ENCODE results near the gene MRPL43.

DNA sequence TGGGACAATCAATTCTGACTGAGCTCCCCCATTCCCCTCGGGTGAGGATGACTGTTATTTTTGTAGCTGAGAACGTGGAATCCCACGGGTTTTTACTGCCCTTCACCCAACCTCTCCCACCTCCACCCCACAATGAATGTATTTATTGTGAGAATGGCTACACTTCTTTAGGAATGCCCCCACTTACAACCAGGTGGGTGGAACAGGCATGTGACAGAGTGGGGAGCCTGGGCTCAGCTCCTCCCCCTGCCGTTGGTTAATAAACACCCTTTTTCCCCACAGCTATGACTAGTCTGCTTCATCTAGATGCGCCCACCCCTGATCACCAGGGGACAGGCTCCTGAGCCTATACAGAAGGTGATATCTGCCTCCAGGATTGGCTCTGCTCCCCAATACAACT, 2.0 kb downstream of the MRPL43 start:
- TF ChIP-seq, protein P1, sequence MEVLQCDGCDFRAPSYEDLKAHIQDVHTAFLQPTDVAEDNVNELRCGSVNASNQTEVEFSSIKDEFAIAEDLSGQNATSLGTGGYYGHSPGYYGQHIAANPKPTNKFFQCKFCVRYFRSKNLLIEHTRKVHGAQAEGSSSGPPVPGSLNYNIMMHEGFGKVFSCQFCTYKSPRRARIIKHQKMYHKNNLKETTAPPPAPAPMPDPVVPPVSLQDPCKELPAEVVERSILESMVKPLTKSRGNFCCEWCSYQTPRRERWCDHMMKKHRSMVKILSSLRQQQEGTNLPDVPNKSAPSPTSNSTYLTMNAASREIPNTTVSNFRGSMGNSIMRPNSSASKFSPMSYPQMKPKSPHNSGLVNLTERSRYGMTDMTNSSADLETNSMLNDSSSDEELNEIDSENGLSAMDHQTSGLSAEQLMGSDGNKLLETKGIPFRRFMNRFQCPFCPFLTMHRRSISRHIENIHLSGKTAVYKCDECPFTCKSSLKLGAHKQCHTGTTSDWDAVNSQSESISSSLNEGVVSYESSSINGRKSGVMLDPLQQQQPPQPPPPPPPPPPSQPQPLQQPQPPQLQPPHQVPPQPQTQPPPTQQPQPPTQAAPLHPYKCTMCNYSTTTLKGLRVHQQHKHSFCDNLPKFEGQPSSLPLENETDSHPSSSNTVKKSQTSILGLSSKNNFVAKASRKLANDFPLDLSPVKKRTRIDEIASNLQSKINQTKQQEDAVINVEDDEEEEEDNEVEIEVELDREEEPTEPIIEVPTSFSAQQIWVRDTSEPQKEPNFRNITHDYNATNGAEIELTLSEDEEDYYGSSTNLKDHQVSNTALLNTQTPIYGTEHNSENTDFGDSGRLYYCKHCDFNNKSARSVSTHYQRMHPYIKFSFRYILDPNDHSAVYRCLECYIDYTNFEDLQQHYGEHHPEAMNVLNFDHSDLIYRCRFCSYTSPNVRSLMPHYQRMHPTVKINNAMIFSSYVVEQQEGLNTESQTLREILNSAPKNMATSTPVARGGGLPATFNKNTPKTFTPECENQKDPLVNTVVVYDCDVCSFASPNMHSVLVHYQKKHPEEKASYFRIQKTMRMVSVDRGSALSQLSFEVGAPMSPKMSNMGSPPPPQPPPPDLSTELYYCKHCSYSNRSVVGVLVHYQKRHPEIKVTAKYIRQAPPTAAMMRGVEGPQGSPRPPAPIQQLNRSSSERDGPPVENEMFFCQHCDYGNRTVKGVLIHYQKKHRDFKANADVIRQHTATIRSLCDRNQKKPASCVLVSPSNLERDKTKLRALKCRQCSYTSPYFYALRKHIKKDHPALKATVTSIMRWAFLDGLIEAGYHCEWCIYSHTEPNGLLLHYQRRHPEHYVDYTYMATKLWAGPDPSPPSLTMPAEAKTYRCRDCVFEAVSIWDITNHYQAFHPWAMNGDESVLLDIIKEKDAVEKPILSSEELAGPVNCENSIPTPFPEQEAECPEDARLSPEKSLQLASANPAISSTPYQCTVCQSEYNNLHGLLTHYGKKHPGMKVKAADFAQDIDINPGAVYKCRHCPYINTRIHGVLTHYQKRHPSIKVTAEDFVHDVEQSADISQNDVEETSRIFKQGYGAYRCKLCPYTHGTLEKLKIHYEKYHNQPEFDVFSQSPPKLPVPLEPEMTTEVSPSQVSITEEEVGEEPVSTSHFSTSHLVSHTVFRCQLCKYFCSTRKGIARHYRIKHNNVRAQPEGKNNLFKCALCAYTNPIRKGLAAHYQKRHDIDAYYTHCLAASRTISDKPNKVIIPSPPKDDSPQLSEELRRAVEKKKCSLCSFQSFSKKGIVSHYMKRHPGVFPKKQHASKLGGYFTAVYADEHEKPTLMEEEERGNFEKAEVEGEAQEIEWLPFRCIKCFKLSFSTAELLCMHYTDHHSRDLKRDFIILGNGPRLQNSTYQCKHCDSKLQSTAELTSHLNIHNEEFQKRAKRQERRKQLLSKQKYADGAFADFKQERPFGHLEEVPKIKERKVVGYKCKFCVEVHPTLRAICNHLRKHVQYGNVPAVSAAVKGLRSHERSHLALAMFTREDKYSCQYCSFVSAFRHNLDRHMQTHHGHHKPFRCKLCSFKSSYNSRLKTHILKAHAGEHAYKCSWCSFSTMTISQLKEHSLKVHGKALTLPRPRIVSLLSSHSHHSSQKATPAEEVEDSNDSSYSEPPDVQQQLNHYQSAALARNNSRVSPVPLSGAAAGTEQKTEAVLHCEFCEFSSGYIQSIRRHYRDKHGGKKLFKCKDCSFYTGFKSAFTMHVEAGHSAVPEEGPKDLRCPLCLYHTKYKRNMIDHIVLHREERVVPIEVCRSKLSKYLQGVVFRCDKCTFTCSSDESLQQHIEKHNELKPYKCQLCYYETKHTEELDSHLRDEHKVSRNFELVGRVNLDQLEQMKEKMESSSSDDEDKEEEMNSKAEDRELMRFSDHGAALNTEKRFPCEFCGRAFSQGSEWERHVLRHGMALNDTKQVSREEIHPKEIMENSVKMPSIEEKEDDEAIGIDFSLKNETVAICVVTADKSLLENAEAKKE (CRISPR knock-in tag; IDR thresholded peaks at IDR 0.05), result no peak
- TF ChIP-seq CTCF (conservative IDR thresholded peaks at IDR 0.05; ENCODE audit: low read depth in 2 of 2), result no peak
- TF ChIP-seq NANOG (IDR thresholded peaks at IDR 0.05; ENCODE audit: borderline replicate concordance), result no peak
- no peak for TF ChIP-seq REST (IDR thresholded peaks at IDR 0.05; ENCODE audit: unreplicated experiment)
- TF ChIP-seq EZH2 (IDR thresholded peaks at IDR 0.05; ENCODE audit: low read depth, unreplicated experiment), result no peak
- no peak for TF ChIP-seq EZH2phosphoT487 (IDR thresholded peaks at IDR 0.05; ENCODE audit: unreplicated experiment)
- TF ChIP-seq CREB1 (CRISPR knock-in tag; IDR thresholded peaks at IDR 0.05; ENCODE audit: low read depth), result no peak
- no peak for TF ChIP-seq ETS1 (IDR thresholded peaks at IDR 0.05)
- TF ChIP-seq POLR2AphosphoS5 (IDR thresholded peaks at IDR 0.05; ENCODE audit: low read depth), result no peak
- TF ChIP-seq ZNF114 (CRISPR knock-in tag; IDR thresholded peaks at IDR 0.05), result no peak
- TF ChIP-seq JUNB (IDR thresholded peaks at IDR 0.05; ENCODE audit: unreplicated experiment), result no peak
- no peak for TF ChIP-seq STAT1 (IDR thresholded peaks at IDR 0.05; ENCODE audit: unreplicated experiment)
